ENCODE data around the gene PROZ.

Gene PROZ

DNA sequence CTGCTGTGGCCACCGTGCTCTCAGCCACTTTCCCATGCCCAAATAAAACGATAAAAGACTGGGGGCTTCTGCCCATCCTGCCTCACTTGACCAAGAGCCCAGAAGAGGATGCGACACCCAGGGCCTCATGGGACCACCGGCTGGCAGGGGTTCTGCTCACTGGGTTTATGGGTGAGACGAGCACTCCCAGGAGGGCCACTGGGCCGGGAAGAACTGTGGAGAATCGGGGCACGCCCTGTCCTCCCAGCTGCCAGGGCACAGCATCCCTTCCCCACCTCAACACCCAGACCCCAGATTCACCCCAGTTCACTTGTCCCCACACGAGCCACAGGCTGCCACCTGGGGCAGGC lies 40.6 kb upstream of the PROZ start:
- Histone ChIP-seq H3K36me3 (ENCODE audit: control insufficient read depth in 2 of 2, insufficient read depth in 1 of 2, low read length in 2 of 2) (no peaks in the 10 kb centered on the region), H3K27ac (ENCODE audit: extremely low read depth, low read depth, low read length) (no peak overlapping the region), H3K9me3 (ENCODE audit: control insufficient read depth, insufficient read depth, low read depth, low read length) (no peaks in the 10 kb centered on the region), H3K4me3 (ENCODE audit: low read depth, low read length) (no peak overlapping the region), H3K4me1 (ENCODE audit: control insufficient read depth, insufficient read depth, low read length) (no peaks in the 10 kb centered on the region)
- ChIA-PET POLR2A (no interaction called here), CTCF (no interaction called here)
- TF ChIP-seq PBX3 (CRISPR knock-in tag; IDR thresholded peaks at IDR 0.05) (no peak), ZFHX2 (tag by site-specific recombination; conservative IDR thresholded peaks at IDR 0.05) (no peak), ZNF585B (tag by site-specific recombination; IDR thresholded peaks at IDR 0.05) (no peak), ZNF837 (tag by site-specific recombination; IDR thresholded peaks at IDR 0.05) (no peak), ZNF677 (tag by site-specific recombination; IDR thresholded peaks at IDR 0.05) (no peak), ZNF138 (tag by site-specific recombination; IDR thresholded peaks at IDR 0.05; ENCODE audit: borderline replicate concordance) (no peak), ZNF561 (tag by site-specific recombination; IDR thresholded peaks at IDR 0.05; ENCODE audit: borderline replicate concordance) (no peak), ZNF776 (tag by site-specific recombination; IDR thresholded peaks at IDR 0.05; ENCODE audit: borderline replicate concordance) (no peak), GLIS2 (tag by site-specific recombination; IDR thresholded peaks at IDR 0.05) (no peak), ZNF501 (tag by site-specific recombination; IDR thresholded peaks at IDR 0.05) (no peak), ZNF121 (tag by site-specific recombination; IDR thresholded peaks at IDR 0.05) (no peak), ZNF423 (tag by site-specific recombination; IDR thresholded peaks at IDR 0.05) (no peak), ZNF514 (tag by site-specific recombination; IDR thresholded peaks at IDR 0.05) (no peak), YY1 (tag by site-specific recombination; IDR thresholded peaks at IDR 0.05) (no peak)
- TF ChIP-seq, protein P1, sequence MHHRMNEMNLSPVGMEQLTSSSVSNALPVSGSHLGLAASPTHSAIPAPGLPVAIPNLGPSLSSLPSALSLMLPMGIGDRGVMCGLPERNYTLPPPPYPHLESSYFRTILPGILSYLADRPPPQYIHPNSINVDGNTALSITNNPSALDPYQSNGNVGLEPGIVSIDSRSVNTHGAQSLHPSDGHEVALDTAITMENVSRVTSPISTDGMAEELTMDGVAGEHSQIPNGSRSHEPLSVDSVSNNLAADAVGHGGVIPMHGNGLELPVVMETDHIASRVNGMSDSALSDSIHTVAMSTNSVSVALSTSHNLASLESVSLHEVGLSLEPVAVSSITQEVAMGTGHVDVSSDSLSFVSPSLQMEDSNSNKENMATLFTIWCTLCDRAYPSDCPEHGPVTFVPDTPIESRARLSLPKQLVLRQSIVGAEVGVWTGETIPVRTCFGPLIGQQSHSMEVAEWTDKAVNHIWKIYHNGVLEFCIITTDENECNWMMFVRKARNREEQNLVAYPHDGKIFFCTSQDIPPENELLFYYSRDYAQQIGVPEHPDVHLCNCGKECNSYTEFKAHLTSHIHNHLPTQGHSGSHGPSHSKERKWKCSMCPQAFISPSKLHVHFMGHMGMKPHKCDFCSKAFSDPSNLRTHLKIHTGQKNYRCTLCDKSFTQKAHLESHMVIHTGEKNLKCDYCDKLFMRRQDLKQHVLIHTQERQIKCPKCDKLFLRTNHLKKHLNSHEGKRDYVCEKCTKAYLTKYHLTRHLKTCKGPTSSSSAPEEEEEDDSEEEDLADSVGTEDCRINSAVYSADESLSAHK (tag by site-specific recombination; IDR thresholded peaks at IDR 0.05): no peak

DNA sequence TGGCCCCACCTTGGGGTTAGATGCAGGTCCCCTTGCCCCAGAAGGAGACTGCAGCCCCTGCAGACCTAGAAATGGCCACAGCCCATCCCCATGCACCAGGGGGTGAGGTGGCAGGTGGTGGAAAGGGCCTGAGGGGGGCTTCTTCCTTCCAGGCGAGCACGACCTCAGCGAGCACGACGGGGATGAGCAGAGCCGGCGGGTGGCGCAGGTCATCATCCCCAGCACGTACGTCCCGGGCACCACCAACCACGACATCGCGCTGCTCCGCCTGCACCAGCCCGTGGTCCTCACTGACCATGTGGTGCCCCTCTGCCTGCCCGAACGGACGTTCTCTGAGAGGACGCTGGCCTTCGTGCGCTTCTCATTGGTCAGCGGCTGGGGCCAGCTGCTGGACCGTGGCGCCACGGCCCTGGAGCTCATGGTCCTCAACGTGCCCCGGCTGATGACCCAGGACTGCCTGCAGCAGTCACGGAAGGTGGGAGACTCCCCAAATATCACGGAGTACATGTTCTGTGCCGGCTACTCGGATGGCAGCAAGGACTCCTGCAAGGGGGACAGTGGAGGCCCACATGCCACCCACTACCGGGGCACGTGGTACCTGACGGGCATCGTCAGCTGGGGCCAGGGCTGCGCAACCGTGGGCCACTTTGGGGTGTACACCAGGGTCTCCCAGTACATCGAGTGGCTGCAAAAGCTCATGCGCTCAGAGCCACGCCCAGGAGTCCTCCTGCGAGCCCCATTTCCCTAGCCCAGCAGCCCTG lies 40.0 kb upstream of the PROZ start:
- TF ChIP-seq ZNF391 (tag by site-specific recombination; IDR thresholded peaks at IDR 0.05; ENCODE audit: borderline replicate concordance, low read depth) (no peak), ZNF184 (tag by site-specific recombination; IDR thresholded peaks at IDR 0.05) (no peak), ZNF785 (tag by site-specific recombination; IDR thresholded peaks at IDR 0.05) (no peak), BCL11A (tag by site-specific recombination; IDR thresholded peaks at IDR 0.05; ENCODE audit: low read depth) (no peak), ZBTB21 (tag by site-specific recombination; IDR thresholded peaks at IDR 0.05) (no peak), ZFP69B (tag by site-specific recombination; IDR thresholded peaks at IDR 0.05) (no peak)
- no peaks in the 10 kb centered on the region for H3K36me3 ChIP-seq (ENCODE audit: control insufficient read depth in 2 of 2, insufficient read depth in 1 of 2, low read length in 2 of 2)
- H3K9me3 ChIP-seq (ENCODE audit: control insufficient read depth, insufficient read depth, low read depth, low read length): no peaks in the 10 kb centered on the region
- H3K27ac ChIP-seq (ENCODE audit: extremely low read depth, low read depth, low read length): no peak overlapping the region
- CTCF ChIA-PET: no interaction called here
- no peak overlapping the region for H3K4me3 ChIP-seq (ENCODE audit: low read depth, low read length)
- POLR2A ChIA-PET: no interaction called here
- H3K4me1 ChIP-seq (ENCODE audit: control insufficient read depth, insufficient read depth, low read length): no peaks in the 10 kb centered on the region
